GM12801 (cell line): ENCODE results near the gene CD22.

Source experiments
- TF ChIP-seq, protein P1 (sequence below): IDR thresholded peaks from one replicate; pipeline ENCODE4 v1.5.1; 2011; ENCODE audit warnings: control low read depth; ENCODE audit not compliant: insufficient read length; ENCODE audit errors: extremely low read depth

CD22 gene

DNA sequence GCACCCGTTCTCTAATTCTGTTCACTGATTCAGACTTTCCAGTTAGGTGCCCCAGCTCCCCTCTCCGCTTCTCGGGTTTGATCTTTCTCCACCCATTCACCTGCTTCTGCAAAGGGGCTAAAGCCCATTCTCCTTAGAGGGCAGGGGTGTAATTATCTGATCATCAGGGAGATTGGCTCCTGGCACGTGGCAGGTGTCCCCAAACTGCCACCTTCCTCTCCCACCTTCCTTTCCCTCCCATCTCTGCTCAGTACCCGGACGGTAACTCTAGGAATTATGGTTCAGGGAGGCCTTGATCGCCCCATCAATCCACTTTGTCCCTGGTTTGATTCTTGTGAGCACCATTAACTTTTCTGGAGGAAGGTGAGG, 18.9 kb downstream of the CD22 start:
- TF ChIP-seq, protein P1, sequence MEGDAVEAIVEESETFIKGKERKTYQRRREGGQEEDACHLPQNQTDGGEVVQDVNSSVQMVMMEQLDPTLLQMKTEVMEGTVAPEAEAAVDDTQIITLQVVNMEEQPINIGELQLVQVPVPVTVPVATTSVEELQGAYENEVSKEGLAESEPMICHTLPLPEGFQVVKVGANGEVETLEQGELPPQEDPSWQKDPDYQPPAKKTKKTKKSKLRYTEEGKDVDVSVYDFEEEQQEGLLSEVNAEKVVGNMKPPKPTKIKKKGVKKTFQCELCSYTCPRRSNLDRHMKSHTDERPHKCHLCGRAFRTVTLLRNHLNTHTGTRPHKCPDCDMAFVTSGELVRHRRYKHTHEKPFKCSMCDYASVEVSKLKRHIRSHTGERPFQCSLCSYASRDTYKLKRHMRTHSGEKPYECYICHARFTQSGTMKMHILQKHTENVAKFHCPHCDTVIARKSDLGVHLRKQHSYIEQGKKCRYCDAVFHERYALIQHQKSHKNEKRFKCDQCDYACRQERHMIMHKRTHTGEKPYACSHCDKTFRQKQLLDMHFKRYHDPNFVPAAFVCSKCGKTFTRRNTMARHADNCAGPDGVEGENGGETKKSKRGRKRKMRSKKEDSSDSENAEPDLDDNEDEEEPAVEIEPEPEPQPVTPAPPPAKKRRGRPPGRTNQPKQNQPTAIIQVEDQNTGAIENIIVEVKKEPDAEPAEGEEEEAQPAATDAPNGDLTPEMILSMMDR, result no peak

GRCh38 chr19:35348911-35349611, 20.1 kb downstream of the CD22 start:
- TF ChIP-seq, protein P1, result no peak

- TF ChIP-seq, protein P1, result no peak
Observed at GRCh38 chr19:35349614-35350521, 20.9 kb downstream of the CD22 start.

DNA sequence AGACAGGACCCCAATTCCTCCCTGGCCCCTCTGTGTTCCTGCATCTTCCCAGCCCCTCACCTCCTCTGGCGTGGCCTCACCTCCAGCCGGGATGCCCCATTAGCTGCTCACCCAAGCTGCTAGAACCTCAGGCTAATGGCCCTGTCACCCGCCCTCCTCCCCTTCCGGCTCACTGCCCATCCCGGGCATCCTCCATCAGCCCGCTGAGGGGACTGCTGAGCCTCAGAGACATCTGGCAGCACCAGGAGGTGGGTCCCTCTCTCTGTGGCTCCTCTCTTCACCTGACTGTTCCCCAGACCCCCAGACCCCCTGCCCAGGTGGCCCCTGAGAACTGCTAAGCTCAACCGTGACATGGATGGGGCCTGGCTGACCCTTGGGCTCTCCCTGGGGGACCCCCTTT, 21.6 kb downstream of the CD22 start:
- TF ChIP-seq, protein P1, result no peak

DNA sequence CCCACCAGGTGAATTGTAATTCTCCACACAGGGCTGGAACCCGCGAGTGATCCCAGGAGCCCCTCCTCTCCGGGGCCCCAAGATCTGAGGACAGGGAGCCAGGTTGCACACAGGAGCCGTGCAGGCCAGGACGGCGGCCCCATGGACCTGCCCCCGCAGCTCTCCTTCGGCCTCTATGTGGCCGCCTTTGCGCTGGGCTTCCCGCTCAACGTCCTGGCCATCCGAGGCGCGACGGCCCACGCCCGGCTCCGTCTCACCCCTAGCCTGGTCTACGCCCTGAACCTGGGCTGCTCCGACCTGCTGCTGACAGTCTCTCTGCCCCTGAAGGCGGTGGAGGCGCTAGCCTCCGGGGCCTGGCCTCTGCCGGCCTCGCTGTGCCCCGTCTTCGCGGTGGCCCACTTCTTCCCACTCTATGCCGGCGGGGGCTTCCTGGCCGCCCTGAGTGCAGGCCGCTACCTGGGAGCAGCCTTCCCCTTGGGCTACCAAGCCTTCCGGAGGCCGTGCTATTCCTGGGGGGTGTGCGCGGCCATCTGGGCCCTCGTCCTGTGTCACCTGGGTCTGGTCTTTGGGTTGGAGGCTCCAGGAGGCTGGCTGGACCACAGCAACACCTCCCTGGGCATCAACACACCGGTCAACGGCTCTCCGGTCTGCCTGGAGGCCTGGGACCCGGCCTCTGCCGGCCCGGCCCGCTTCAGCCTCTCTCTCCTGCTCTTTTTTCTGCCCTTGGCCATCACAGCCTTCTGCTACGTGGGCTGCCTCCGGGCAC, 22.6 kb downstream of the CD22 start:
- TF ChIP-seq, protein P1, result no peak

DNA sequence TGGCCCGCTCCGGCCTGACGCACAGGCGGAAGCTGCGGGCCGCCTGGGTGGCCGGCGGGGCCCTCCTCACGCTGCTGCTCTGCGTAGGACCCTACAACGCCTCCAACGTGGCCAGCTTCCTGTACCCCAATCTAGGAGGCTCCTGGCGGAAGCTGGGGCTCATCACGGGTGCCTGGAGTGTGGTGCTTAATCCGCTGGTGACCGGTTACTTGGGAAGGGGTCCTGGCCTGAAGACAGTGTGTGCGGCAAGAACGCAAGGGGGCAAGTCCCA, 23.1 kb downstream of the CD22 start:
- TF ChIP-seq, protein P1, result no peak
